Stimulated activated CD4-positive, alpha-beta T cell treated with anti-CD3 and anti-CD28 coated beads, Interleukin-1b, Interleukin-23, amount 100 ng/mL, for 24 hours (primary cell): ENCODE results near the gene ERBIN.
"Not testable (repeated sequence)": the region's sequence is repeated elsewhere in the genome, so short reads cannot be mapped to it uniquely, and the experiment has no call there.

ENCODE experiments used
- DNase-seq, 4 experiments: peaks; one replicate each; pipeline ENCODE4 v3.0.0-alpha.2; 2020; ENCODE audit warnings: low read depth in 4 of 4, low spot score in 1 of 4

ERBIN gene

DNA sequence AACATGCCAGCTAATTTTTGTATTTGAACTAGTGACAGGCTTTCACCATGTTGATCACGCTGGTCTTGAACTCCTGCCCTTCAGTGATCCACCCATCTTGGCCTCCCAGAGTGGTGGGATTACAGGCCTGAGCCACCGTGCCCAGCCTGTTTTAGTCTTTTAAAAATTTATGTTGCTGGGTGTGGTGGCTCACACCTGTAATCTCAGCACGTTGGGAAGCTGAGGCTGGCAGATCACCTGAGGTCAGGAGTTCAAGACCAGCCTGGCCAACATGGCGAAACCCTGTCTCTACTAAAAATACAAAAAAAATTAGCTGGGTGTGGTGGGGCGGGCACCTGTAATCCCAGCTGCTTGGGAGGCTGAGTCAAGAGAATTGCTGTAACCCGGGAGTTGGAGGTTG, 10.7 kb upstream of the ERBIN start:
- DNase-seq: not testable (repeated sequence)

DNA sequence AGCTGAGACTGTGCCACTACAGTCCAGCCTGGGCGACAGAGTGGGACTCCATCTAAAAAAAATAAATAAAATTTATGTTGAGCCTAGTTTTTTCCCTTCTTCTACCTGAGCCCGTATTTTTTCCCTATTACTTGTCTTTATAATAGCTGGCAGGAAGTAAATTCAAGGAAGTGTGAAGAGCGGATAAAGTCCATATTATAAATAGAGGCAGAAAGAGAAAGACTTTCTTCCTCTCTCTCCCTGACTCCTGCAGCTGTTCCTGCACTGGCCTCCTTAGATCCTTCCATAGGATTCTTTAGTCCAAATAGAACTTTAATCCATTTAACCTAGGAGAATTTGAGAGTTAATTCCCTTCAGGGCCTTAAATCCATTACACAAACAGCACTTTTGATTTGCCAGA, 10.3 kb upstream of the ERBIN start:
- no peak for DNase-seq

DNA sequence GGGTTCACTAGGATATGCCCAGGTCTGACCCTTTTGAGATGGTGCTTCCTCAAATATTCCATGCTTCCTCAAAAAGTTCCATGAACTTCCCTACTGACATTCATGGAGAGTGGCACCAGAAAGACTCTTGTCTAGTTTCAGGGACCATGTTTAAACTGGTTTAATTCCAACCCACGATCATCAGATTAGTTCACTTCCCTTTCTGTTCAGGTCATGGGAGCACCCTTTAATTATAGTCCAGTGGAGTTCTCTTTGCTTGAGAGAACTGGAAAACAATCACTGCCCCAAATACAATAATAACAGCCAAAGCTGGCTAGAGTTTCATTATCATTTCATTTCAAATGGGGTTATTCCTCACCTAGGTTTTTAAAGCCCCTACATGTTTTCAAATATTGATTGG, 9.7 kb upstream of the ERBIN start:
- DNase-seq: no peak

DNA sequence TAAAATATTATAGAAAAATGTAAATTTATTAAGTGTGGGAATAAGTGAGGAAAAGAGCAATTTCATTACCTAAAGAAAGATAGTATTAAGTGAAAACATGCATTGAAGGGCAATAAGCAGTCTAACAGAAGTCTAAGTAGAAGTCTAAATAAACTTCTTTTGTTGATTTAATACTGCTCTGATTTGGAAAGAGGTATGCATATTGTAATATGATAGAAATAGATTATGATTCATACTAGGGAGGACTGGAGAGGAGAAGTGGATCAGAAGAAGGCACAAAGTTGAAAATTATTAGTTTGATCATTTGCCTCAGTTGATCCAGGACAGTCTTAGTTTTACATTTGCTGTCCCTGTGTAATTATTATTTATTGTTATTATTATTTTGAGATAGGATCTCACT, 6.6 kb upstream of the ERBIN start:
- DNase-seq: no peak

DNA sequence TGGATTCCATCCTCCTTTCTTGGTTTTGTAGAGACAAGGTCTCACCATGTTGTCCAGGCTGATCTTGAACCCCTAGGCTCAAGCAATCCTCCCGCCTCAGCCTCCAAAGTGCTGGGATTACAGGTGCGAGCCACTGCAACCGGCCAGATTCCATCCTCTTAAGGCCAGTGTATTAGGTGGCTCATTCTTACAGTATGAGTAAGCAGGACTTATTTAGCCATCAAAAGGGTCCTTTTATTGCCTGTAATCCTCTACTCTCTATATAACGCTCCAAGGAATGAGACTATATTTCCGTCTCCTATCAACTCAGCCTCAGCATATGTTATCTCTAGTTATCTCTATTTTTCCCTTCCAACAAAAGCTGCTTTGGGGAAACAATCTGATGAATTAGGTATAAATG, 3.0 kb upstream of the ERBIN start:
- DNase-seq: no peak

DNA sequence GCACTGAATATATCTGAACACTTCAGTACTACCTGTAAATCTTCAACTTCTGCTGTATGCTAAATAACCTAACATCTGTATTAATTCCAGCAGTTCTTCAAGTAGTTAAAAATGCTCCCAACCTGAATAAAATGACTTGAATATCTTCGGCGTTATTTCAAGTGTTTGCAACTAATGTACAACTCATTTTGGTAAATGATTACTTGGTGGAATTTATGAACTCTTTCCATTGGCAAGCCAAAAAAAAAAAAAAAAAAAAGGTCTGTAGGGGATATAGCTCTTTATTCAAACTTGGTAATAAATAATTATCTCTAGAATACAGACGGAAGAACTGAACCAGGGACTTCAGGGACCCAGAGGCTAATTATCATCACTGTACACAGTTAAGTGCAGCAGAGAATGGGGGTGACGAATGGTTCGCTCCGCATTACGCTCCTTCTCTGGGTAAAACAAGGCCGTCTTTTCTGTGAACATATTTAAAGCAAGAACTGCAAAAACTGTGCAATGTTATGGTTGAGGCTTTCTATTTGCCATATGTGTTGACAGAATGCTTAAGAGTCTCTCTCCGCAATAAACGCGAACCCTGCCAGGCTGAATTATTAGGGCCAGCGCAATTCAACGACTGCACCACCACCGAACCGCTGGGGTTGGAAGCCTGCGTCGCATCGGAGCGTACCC, 1.9 kb upstream of the ERBIN start:
- no peak for DNase-seq

DNA sequence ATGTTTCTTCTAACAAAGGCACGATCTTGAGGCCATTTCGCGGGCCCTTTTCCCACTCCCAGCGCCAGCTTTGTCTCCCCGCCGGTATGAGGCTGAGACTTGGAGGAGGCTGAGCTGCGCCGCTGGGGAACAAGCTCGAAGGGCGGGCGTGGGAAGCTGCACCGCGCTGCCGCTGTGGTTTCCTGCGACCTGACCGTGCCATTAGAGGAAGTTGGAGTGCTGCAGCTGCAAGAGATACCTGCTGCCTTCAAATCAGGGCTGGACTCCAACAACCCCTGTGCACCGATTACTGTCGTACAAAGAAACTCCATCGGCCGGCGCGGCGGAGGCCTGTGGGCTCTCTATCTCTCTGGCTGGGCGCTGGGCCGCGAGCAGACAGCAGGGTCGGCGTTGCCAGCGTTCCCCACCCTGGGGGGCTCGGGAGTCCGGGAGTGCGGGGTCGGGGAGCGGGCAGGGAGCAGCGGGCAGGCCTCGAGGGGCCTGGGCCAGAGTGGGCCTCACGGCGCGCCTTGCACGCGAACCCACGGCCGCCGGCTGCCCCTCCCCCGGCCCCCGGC, 1.3 kb upstream of the ERBIN start:
- DNase-seq: peak; percentile 18 to 63 (median 39)

DNA sequence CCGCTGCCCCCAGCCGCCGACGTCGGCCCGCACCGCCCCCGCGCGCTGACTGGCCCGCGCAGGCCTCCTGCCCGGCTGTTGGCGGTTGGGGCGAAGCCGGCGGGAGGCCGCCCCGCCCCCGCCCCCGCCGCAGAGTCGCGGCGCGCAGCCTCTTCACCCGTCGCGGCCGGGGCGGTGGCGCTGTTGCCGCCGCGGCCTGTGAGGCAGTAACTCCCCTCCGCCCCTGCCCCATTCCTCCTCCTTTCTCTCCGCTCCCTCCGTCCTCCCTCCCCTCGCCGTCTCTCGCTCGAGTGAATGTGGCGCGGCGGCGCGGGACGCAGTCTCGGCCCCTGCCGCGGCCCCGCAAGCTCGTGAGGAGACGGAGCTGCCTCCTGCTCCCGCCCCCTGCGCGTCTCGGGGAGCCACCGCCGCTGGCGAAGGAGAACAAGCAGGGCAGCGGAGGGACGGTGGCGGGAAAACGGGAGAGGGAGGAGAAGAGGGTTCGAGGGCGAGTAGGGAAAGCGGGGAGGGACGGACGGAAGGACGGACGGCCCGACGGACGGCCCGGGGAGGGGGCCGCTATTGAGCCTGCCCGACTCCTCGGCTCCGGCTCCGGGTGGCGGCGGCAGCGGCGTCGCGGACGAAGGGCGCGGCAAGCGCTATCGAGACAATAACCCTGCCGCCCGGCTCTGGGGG, 637 bp upstream of the ERBIN start:
- DNase-seq: peak; percentile 42 to 68 (median 49)

DNA sequence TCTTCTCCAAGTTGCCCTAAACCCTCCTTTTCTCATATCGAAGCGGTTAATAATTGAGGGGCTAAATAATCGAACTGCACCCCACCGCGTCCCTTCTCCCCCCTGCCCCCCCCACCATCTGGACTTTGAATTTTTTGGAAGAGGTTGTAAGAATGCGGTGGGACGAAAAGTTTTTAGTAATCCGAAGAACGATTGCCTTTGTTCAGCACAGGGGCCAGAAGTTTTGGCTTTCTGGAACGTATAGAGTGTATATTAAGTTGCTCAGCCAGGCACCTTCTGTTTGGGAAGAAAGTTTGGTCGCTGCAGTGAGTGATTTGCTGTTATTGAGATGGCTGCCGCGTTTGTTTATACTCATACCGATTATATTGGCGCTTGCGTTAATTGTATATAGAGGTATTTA, 518 bp downstream of the ERBIN start:
- no peak for DNase-seq

DNA sequence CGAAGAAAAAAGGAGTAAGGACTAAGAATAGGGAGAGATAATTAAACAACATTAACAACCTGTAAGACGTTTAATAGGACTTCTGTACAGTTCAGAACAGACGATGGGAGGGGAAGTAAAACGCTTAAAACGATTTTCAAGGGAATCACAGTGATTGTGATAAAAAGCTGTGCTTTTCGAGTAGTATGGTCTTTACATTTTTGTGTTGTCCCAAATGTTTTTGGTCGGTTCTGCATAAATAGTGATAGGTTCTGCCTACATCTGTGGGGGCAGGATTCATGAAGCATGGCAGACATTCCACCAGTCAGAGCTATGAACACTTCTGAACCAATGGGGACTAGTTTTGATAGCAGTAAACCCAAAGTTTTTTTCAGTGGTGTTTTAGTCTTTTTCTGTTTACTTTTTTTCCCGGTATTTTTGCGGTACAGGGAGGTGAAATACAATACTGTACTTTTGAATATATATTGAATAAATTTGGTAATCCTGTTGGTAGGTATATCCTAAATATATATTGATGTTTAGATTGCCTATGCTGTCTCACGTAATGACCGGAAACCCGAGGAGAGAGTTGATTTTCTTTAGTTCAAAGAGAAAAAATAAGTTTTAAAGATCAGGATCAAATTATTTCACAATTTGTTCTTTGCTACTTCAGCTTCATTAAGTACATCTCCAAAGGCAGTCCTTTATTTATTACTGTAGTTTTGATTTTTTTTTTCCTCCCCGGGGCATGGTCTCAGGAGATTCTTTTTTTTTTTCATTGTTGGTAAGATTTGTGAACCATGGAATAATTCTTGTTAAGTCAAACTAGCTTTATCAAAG, 1.3 kb downstream of the ERBIN start:
- DNase-seq: no peak

DNA sequence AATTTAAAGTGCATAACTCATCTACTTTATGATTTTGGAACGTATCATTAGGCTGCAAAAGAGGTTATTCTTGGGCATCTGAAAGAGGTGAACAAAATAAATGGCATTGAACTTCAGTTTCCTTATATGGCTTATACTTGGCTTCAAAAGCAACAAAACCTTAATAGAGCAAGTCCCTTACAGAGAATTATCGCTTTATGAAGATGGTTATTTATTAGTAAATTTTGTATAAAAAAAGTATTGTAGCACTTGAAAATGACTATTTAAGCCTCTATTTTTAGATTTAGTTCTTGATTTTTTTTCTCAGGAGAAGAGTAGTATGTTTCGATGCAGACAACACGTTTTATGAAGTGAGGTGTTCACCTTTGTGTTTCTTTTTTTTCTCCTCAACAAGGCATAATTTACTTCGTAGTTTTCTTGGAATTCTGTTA, 2.0 kb downstream of the ERBIN start:
- no peak for DNase-seq

DNA sequence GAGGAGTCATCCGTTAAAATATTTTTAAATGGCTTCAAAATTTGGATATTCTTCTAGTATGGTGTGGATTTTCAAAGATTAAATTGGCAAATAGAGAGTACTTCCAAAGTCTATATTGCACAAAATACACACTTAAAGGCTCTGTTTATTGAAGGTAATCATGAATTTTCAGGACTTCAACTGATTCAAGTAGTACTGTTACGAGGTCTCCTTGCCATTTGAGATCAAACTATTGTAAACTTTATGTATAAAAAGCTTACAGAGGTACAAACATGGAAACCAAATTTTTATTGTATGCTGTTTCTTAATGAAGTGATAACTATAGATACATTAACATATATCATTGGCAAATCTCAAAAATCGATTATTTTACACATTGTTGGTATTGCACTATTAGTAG, 2.5 kb downstream of the ERBIN start:
- no peak for DNase-seq

DNA sequence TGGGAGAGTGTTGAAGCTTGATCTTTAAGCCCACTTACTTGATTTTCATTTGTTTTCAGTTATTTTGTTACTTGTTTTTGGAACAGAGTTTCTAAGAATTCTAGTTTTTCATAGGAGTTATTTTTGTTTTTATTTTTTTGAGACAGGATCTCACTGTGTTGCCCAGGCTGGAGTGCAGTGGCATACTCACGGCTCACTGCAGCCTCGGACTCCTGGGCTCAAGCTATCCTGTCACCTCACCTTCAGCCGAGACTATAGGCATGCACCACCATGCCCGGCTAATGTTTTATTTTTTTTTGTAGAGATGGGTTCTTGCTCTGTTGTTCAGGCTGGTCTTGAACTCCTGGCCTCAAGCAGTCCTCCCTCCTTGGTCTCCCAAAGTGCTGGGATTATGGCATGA, 6.3 kb downstream of the ERBIN start:
- DNase-seq: no peak

DNA sequence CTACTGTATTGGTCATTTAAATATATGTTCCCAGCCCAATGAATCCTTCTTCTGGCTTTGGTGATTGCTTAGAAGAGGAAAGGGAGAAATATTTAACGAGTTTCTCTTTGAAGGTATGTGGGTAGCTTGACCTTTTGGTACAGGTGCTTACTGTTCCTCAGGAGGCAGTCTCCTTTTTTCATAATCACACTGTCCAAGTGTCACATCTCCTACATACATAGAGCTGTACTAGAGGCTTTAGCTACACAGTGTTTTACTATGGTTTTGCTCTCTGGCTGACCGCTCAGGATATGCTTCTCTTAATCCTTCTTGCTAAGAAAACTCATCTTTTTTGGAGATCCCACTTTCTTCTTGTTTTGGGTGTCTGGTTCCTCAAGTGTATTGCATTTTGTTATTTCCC, 6.9 kb downstream of the ERBIN start:
- DNase-seq: no peak

DNA sequence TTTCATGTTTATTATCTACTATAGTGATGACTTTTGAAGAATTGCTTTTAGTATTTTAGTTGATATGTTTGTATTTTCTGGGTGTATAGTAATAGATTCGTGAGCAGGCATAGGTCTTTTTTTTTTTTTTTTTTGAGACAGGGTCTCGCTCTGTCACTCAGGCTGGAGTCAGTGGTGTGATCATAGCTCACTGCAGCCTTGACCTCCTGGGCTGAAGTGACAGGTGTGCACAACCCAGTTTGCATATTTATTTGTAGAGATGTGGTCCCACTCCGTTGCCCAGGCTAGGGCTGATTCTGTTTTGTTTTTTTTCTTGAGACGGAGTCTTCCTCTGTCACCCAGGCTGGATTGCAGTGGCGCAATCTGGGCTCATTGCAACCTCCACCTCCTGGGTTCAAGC, 11.9 kb downstream of the ERBIN start:
- no peak for DNase-seq

DNA sequence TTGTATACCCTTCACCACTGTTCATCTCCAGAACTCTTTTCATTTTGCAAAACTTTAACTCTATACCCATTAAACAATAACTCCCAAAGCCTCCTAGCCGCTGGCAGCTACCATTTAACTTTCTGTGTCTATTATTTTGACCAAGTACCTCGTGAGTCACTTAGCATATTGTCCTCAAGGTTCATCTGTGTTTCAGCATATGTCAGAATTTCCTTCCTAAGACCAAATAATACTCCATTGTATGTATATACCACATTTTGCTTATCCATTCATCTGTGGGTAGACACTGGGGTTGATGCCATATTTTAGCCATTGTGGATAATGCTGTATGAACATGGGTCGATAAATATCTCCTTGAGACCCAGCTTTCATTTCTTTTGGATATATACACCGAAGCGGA, 17.4 kb downstream of the ERBIN start:
- DNase-seq: no peak

DNA sequence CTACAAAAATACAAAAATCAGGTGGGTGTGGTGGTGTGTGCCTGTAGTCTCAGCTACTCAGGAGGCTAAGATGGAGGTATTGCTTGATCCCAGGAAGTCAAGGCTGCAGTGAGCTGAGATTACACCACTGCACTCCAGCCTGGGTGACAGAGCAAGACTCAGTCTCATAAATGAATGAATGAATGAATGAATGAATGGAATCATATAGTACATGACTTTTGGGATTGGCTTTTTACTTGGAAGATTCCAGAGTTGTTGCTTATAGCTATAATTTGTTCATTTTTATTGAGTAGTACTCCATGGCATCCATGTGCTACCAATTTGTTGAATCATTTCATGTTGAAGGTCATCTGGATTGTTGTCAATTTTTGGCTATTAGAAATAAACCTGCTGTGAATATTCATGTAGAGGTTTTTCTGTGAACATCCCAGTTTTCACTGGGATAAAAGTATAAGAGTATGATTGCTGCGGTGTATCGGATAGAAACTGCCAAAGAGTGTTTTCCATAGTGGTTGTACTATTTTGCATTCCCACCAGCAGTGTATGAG, 19.9 kb downstream of the ERBIN start:
- DNase-seq: no peak

DNA sequence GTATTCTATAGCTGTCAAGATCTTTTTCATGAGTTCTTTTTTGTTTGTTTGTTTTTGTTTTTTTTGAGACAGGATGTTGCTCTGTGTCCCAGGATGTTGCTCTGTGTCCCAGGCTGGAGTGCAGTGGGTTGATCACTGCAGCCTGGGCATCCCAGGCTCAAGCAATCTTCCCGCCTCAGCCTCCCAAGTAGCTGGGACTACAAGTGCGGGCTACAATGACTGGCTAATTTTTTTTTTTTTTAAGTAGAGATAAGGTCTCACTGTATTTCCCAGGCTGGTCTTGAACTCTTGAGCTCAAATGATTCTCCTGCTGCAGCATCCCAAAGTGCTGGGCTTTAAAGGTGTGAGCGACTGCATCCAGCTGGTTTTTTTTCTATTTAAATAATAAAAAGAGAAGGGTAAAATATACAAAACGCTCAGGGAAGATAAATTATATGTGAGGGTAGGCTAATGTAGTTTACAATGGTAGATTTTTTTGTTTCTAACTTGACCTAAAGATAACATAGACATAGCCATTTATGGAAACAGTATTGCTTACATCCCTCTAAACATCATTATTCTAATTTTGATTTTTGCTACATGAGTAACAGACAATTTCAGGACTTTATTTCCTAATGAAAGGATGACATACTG, 21.9 kb downstream of the ERBIN start:
- no peak for DNase-seq

DNA sequence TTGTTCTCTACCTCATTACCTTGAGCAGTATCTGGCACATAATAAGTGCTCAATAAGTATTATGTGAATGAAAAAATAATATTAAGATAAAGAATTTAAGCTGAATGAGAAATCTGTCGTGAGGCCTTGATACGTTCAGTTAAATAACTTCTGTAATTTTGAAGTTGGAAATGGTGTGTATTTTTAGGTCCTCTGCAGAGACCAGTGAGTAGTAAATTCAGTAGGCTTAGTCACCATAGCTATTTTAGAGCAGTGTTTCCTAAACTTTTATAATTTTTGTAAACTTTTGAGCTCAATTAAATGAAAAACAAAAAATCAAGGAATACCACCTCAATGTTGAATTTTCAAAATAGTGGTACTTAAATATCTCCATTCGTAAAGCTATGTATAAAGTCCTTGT, 25.0 kb downstream of the ERBIN start:
- DNase-seq: no peak

DNA sequence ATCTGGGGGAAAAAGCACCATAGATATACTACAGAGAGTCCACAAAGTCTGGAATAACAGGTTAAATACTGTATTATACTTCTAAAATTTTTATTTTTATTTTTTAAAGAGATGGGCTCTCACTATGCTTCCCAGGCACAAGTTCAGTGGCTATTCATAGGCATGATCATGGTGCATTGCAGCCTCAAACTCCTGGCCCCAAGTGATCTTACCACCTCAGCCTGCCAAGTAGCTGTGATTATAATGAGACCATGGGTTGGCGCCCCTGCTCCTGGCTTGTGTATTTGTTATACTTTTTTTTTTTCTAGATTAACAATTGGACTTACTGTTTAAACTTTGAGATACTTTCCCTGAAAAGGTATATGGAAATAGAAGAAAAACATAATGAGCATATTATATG, 25.9 kb downstream of the ERBIN start:
- DNase-seq: no peak

DNA sequence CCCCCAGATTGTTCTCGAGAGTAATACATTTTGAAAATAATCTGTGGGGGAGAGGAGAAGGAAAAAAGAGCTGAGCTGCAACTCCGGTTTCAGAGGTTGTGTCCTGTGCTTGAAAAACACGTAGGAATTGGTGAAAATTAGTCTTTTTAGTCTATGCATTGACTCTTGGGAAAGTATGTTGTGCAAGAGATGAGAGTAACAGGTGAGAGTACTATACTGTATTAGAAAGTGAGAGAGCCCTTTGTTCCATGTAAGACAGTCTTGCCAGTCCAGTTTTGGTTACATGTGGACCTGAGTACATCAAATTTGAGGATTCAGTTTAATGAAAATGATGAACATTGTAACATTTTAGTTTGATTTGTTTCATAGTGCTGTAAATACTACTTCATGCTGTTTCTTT, 27.8 kb downstream of the ERBIN start:
- no peak for DNase-seq
